Tibial nerve (tissue), 4 donors: Measurements from ENCODE around the gene YTHDF1.

Source experiments
- EP300 ChIP-seq, 2 donors: sonication (generic); formaldehyde crosslinking; IDR thresholded peaks; one replicate each; pipeline ENCODE4 v1.6.1; 2017; ENCODE audit warnings: antibody characterized with exemption in 2 of 2, mild to moderate bottlenecking in 1 of 2
- POLR2A ChIP-seq, 2 donors: fragments of 450-650 bp; IDR thresholded peaks; one replicate each; pipeline ENCODE4 v1.6.1; 2017; ENCODE audit warnings: antibody characterized with exemption in 2 of 2, mild to moderate bottlenecking in 2 of 2, moderate library complexity in 2 of 2
- TF ChIP-seq, protein P1 (sequence below), 5 experiments: fragments of 200-600 bp in 3 of 5; fragments of 450-650 bp in 2 of 5; sonication (generic) in 3 of 5; IDR thresholded peaks; one replicate each; pipeline ENCODE4 v1.5.1; 2016 to 2019; ENCODE audit warnings: antibody characterized with exemption in 5 of 5, mild to moderate bottlenecking in 3 of 5, moderate library complexity in 2 of 5

DNA sequence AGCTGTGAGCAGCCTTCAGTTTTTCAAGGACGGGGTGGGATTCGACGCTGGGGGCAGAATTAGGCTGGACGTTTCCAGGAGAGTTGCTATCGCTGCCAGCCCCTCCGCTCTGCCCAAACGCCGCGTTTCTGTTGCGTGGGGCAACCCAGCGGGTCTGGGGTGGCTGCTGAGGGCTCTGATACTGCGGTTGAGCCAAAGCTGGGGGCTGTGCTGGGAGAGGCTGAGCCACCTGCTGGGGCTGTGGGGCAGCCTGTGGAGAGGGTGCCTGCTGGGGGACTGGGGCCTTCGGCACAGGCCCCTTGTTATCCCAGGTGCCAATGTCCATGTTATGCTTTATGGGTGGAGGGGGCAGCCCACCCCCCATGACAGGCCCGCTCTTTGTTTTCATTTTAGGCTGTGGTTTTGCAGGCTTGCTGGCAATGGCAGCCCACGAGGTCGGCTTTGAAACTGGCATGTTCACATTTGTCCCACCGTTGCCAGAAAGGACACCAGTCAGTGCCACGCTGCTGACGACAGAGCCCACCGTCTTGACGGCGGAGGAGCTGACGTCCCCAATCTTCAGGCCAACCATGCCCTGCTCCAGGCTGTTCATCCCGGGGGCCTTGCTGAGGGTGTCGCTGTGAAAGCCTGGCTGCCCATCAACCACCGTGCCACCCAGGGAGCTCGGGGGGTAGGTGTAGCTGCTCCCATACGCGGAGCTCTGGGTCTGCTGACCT, 13.0 kb downstream of the YTHDF1 start:
- TF ChIP-seq, protein P1, sequence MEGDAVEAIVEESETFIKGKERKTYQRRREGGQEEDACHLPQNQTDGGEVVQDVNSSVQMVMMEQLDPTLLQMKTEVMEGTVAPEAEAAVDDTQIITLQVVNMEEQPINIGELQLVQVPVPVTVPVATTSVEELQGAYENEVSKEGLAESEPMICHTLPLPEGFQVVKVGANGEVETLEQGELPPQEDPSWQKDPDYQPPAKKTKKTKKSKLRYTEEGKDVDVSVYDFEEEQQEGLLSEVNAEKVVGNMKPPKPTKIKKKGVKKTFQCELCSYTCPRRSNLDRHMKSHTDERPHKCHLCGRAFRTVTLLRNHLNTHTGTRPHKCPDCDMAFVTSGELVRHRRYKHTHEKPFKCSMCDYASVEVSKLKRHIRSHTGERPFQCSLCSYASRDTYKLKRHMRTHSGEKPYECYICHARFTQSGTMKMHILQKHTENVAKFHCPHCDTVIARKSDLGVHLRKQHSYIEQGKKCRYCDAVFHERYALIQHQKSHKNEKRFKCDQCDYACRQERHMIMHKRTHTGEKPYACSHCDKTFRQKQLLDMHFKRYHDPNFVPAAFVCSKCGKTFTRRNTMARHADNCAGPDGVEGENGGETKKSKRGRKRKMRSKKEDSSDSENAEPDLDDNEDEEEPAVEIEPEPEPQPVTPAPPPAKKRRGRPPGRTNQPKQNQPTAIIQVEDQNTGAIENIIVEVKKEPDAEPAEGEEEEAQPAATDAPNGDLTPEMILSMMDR (IDR thresholded peaks at IDR 0.05) = no peak
- TF ChIP-seq EP300 (IDR thresholded peaks at IDR 0.05) (no peak), POLR2A (IDR thresholded peaks at IDR 0.05) (no peak)
